ENCODE measurements around the gene CHD6.

DNA sequence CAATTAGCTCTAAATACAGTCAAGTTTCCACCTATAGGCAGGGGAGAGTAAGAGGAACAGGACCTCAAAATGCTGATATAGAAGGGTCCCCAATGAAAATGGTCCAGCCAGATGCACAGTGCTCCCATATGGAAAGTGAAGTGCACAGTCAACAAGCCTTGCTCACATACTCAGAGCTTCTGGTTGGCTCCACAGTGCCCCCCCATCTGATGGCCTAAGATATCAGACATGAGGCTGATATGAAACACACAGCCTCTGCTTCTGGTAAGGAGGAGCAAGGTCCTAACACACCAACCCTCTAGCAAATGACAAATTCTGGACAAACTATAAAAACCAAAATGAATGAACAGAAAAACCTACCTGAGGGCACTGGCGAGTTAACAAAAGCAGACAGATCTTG is 140.2 kb downstream of the CHD6 start:
- TF ChIP-seq, protein P1, sequence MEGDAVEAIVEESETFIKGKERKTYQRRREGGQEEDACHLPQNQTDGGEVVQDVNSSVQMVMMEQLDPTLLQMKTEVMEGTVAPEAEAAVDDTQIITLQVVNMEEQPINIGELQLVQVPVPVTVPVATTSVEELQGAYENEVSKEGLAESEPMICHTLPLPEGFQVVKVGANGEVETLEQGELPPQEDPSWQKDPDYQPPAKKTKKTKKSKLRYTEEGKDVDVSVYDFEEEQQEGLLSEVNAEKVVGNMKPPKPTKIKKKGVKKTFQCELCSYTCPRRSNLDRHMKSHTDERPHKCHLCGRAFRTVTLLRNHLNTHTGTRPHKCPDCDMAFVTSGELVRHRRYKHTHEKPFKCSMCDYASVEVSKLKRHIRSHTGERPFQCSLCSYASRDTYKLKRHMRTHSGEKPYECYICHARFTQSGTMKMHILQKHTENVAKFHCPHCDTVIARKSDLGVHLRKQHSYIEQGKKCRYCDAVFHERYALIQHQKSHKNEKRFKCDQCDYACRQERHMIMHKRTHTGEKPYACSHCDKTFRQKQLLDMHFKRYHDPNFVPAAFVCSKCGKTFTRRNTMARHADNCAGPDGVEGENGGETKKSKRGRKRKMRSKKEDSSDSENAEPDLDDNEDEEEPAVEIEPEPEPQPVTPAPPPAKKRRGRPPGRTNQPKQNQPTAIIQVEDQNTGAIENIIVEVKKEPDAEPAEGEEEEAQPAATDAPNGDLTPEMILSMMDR (IDR thresholded peaks at IDR 0.05) = no peak
- TF ChIP-seq POLR2A (IDR thresholded peaks at IDR 0.05) = no peak

All from uterus (tissue), 2 donors.